Stimulated activated CD4-positive, alpha-beta T cell treated with anti-CD3 and anti-CD28 coated beads, Interleukin-15, amount 100 ng/mL, for 1 hour (primary cell): Measurements from ENCODE around the gene WSCD2.

Source experiments
- DNase-seq, 2 donors: peaks; one replicate each; pipeline ENCODE4 v3.0.0-alpha.2; 2020; ENCODE audit warnings: low read depth in 1 of 2, low spot score in 1 of 2

WSCD2 gene

DNA sequence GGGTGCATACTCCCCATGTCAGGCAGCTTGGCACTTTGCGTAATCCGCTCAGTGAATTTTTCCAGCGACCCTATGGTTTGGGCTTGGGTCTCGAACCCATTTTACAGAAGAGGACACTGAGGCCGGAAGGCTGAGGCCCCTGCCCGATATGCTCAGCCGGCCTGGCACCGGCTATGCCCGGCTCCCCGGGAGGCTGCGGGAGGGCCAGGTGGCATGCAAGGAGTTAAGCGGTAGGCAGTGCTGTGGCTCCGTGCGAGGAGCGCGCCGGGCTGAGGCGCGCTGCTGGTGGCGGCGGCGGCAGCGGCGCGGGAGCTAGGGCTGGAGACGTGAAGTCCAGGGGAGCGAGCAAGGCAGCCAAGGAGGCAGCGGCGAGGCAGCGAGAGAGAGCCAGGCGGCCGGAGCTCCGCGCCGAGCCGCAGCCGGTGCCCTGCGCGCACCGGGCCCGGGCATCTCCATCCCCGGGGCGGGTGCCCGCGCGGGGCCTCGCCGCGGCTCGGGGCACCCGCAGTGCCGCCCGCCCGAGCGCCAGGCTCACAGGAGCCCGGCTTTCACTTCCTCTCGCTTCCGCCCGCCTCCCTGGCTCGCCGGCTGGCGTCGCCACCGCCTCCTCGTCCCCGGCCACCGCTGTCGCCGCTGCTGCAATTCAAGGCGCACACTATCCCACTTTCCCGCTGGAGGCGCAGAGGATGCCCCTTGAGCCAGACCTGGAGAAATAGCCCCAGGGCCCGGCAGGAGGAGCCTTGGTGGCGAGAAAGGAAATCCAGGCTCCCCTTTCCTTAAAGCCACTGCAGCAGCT, at the start of gene WSCD2:
WSCD2 (plus strand) TSS at position 272 of the 796 bp plus-strand sequence. CDS start 66,545 bp downstream, outside the sequence.
- no peak for DNase-seq

DNA sequence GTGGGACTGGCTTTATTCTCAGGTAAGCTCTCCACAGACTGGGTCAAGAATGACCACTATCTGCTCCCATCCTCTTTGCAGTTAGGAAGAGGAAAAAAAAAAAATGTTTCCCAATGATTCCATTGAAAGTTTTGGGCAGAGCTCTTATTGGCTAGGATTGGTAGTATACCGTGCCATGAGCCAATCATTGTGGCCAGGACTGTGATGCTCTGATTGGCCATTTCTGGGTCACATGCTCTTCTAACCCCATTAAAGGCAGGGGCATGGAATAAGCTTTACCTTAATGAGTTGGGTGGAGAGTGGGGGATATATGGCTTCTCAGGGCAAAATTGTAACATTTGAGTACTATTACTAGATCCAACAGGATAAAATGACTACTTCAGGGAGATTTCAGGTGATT, 49.4 kb upstream of the WSCD2 start:
- DNase-seq = no peak

DNA sequence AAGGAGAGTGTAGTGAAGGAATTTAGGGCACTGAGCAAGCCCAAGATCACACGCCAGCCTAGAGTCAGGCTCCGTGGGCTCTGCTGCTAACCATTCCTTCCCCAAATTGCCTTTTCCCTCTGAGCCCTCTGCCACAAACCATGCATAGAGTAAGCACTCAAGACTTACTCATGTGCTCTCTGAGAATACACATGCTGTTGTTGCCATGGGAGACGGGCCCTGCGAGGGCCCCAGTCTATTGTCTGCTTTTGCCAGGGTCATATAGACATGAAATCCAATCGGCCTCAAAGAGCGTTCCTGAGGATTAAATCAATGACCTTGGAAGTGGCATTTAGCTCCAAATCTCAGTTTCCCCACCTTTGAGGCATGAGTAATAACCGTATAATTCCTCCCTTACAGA, 48.7 kb upstream of the WSCD2 start:
- DNase-seq = no peak

DNA sequence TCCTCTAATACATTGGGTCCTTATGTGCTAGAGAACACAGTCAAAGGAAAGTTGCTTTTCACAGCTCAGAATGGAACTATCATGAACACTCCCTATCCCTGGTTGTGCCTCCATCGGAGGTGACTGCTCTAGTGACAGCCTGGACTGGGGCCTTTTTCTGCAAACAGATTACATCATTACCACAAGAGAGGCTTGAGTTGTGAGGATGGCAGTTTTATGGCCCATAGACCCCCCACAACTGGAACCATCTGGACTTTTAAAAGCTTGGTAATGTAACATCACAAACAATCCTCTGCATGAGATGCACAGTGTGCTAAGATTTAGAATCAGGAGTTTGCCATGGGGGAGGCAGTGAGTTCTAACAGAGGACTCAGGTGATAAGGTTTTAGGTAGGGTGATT, 46.6 kb upstream of the WSCD2 start:
- DNase-seq = no peak

DNA sequence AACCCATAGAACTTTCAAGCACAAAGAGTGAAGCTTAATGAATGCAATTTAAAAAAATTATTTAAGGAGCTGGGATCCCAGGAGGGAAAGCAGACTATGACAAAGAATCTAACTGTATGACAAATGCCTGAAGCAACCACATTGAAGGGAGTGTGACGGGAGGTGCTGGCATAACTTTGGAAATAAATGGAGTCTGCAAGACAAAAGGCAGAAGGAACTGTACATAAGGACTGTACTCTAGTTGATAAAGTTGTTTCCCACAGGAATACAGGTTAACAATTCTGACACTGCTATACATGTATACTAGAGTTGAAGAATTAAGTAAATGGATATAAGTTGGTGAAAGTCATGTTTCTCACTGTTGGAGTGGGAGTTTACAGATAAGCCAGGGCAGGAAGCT, 41.2 kb upstream of the WSCD2 start:
- DNase-seq = no peak

DNA sequence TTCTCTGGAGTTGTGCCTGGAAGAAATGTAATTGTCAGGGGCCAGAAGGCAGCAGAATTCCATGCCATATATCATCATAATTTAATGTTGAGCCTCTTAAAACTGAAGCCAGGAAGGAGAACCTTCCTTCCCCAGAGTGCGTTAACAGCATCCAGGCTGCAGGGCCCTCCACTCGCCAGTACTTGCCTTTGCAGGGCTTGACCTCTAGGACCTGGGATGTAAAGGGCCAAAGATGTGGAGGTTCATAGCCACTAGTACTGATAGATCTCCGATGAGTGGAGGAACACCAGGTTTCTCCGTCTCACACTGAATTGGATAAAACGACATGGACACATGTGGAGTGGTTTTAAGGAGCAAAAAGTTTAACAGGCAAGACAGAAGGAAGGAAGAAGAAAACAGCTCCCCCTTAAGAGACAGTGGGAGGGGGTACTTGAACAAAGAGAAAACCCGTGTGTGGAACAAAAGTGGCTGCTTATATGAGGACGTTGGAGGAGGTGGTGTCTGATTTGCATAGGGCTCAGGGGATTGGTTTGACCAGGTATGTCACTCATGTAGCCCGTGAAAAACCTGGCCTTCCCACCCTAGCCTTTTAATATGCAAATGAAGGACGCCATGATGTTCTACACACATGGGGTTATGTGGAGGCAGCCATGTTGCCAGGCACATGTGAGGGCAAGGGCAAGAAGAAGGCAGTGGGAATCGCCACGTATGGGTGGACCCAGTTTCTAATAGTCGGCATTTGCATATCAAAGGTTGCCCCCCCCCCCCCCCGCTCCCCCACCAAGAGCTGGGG, 38.8 kb upstream of the WSCD2 start:
- no peak for DNase-seq

DNA sequence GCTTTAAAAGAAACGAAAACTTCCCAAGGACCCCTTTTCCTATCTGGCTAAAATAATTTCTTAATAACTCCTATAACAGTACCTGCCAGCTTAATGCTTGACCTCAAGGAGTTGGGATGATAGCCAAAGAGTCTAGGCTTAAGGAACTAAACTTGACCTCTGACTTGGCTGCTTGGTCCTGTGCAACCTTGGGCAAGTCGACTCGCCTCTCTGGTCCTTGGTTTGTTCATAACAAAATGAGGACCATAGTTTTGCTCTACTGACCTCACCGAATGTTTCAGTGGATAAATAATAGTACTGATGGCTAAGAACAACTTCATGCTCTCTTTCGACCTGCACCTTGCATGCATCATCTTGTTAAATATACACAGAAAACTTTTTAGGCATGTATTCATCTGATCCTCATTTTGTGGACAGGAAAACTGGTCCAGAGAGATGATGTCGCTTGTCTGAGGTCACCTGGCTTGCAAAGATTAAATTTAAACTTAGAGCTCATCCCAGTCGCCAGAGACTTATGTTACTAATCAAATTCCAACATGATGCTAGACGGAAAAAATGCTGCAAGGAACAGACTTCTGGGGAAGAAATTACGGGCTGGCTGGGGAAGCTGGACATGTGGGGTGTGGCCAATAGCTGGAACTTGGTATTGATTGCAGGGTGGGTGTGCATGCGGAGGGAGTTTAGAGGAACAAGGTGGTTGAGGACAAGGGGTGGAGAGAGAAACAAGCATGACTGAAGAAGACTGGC, 38.0 kb upstream of the WSCD2 start:
- DNase-seq = no peak

DNA sequence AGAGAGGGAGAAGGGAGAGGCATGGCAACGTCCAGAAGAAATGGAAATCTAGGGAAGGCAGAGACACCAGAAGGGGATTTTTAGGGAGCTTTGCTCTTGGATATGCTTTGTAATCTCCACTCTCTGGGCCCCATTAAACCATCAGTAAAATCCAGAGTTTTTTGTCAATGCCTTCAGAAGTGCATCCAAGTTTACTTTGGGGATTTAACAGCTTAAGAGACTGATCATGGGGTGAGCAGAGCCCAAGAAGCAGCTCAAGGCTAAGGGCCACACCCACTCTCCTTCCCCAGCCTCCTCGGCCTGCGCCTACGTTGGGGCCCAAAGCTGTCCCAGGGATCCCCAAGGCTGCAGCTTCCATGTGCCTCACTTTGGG, 37.4 kb upstream of the WSCD2 start:
- DNase-seq = no peak

DNA sequence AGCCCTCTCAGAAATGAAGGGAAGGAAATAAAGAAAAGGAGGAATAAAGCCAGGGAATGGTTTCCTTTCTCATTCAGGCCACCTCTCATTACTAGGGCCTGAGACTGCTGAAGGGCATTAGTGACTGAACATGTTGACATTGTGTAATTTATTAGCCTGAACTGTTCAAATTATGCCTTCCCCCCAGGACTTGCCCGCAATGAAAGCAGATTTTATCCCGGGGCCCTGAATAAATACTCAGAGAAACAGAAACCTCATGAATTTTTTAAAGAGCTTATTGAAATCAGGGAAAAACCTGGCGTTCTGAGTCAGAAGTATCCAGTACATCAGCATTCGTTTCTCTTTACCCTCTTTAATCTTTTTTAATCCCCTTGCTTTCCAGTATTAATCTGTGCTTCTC, 35.9 kb upstream of the WSCD2 start:
- no peak for DNase-seq

DNA sequence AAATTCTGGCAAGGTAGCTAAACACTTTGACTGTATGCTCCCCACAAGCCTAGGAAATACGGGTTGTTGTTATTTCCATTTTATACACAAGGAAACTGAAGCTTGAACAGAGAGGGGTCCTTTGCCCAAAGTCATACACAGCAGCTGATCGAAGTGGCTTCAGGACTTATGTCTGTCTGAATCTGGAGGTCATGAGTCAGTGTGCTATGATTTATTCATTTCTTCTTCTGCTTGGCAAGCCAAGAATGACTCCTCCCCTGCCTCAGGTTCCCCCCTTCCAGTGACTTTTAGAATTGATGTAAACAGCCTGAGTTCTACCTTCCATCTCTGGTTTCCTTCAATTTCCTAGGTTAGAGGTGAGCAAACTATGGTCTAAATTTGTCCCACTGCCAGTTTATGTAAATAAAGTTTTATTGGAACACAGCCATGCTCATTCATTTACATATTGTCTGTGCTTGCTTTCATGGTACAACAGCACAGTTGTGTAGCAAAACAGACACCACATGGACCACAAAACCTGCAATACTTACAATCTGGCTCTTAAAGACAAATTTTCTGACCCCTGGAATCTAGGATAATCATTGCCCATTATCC, 34.9 kb upstream of the WSCD2 start:
- no peak for DNase-seq

DNA sequence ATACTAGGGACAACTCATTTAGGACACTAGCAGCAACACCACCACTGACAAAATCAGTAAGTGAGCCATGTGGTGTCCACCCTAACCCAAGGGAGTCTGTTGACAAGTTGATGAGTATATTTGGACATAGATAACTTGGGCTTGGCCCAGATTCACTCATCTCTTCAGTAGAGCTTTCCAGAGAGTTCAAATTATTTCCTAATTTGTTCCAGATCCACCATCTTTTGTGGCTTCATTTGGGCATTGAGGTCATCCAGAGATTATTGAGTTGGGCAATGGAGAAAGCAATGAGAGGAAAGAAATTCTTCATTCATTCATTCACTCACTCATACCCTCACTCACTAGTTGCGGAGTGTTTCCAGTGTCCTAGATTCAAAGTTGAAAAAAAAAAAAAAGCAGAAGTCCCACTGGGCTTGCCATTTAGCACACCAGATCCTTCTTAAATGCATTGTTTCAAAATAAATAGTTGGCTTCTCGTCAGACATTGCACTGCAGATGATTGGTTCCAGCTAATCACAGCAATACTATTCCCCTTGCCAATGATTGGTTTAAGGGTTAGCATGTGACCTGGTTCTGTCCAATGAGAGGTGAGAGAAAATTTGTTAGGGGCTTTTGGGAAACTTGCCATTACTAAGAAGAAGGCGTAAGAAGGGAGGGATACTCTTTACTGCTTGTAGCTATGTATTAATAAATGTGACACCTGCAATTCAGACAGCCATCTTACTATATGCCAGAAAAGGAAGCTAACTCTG, 31.8 kb upstream of the WSCD2 start:
- DNase-seq = no peak

DNA sequence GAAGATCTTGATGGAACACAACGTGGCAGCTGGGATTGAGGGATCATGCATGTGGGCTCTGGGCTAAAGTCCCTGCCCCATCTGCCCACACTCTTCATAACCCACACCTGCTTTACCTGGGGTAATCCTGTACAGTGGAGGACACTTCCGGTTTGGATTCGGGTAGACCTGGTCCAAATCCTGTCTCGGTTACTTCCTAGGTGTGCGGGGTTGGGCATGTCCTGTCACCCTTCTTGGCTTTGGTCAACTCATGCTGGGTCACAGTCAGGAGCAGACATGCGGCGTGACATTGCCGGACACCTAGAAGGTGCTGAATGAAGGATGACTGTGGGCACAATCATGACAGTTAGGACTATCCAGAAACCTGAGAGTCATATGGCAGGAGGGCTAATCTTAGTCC, 30.7 kb upstream of the WSCD2 start:
- no peak for DNase-seq

DNA sequence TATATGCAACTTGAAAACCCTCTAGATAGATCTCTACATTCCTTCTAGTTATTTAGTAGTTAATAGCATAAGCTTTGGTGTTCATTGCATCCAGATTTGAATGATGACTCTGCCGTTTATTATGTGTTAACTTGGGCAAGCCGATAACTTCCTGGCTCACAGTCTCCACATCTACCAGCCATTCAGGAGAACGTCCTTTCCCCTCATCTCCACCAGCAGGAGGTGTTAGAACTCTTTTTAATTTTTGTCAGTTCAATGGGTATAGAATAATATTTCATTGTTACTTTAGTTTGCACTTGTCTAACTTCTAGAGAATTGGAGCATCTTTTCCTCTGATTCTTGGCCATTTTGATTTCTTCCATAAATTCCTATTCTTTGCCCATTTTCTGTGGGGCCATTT, 30.0 kb upstream of the WSCD2 start:
- no peak for DNase-seq

DNA sequence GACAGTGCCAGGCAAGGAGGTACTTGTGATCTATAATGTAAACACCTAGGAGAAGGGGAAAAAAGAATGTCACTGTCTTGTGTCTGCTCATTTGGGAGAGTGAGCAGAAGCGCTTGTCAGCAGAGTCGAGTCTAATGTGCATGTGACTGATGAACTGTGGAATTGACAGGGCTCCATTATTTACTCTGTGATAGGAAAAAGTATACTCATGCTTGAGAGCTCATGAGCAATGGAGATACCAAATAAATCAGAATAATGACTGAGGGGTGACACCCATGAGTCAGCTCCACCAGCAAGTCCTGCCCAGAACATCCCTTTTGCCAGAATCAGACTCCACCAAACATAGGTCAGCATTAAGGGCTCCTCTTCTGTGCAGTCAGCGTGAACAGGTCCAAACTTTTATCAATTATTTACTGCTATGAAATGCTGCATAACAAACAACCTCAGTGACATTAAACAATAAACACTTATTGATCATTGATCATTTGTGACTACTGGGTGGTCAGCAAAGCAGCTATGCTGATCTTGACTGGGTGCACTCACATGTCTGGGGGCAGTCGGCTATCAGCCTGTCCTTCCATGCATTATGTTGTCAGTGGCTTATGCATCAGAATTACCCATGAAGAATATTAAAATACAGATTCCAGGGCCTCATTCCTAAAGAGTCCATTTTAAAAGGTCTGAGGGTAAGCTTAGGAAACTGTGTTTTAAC, 29.2 kb upstream of the WSCD2 start:
- DNase-seq = no peak

DNA sequence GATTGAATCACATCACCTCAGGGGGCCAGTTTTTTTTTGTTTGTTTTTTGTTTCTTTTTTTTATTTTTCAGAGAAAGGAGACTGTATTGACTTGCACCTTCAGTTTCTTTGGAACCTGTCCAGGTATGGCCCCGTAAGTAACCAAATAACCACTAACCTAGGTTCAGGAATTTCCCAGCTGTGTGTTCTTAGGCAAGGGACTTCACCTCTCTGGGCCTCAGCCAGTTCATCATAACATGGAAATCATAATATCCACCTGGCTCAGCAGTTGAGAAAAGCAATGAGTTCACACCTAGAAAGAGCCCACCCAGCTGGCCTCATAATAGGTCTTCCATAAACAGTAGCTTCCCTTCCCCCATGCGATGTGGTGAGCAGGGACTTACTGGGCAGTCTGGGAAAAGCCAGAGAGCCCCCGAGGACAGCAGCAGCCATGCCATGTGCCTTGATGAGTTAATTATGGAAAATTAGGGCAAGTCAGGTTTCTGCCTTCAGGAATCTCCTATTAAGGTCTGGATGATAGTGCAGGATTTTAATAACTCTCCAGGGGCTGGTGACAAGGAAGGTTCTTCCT, 27.4 kb upstream of the WSCD2 start:
- DNase-seq = no peak

DNA sequence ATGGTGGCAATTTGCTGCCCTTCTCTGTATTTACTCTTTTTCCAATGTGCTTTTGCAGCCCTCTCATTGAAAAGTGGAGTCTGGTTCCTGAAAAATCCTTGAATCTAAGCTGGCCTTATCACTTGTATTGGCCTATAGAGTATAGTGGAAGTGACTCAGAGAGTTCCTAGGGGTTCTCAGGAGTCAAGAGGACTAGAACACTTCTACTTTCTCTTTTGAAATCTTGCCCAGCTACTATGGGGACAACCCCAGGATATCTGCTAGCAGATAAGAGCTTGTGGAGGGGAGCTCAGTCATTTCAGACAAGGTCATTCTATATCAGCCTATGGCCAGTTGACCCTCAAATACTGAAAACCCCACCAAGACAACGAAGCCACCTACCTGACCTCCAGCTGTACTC, 26.7 kb upstream of the WSCD2 start:
- no peak for DNase-seq

DNA sequence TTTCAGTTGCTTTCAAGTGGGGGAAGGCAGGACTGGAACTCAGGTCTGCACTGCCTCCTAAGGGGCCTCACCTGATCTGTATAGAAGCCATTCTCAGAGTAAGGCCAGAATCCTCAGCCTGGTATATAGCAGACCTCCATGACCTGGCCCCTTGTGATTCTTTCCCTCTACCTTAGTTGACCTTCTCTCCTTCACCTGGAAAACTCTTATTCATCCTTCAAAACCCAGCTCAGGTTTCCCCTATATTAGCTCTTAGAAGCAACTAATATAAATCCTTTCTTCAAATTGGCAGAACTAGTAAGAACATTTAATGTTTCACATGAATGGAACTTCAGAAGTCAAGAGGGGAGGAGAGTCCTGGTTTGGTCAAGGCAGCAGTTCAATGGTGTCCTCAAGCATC, 26.0 kb upstream of the WSCD2 start:
- DNase-seq = no peak

DNA sequence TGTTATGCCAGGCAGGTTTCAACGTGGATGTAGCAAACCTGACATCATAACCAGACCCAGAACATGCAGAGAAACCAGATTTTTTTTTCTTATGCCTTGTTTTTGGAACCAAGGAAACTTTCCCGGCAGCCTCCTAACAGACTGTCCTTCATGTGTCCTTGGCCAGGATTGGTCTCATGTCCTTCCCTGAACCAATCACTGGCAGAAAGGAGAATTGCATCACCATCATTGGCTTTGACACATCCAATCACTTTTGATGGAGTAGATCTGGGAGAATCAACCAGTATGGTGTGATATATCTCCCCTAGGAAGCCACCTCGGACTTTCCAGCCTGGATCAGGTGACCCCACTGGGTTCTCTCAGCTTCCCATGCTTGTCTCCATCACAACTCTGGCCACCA, 25.6 kb upstream of the WSCD2 start:
- no peak for DNase-seq

DNA sequence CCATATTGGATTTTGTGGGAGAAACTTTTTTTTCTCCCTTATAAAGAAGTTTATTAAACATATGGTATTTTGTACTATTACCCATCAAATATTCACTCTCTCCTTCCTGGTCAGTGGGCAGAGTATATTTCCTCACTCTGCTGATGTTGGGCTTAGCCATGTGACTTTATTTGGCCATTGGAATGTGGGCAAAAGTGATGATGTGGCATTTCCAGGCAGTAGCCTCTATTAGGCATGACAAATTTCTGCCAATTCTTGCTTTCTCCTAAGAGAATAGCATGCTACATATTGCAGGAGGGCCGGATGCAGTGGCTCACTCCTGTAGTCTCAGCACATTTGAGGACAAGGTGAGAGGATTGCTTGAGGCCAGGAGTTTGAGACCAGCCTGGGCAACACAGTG, 24.4 kb upstream of the WSCD2 start:
- no peak for DNase-seq

DNA sequence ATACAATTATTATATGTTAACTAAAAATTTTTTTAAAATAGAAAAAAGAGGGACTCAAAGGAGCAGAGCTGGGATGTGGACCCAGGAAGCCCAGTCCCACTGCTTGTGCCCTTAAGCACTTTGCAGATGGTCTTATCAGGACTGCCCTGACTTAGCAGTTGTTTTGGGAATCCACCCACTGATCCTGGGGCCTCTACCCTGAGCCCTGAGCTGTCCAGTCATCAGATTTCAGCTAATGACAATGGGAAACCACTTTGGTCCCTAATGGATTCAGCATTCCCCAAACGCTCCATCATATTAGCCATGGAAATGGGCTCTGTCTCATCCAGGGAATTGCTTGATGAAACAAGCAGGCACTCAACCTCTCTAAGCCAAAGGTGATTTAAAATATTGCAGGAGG, 22.5 kb upstream of the WSCD2 start:
- DNase-seq = no peak
